SW480 (cell line): Measurements from ENCODE around the gene DCX.
A peak's percentile ranks its signal among the peaks of the same experiment; 100 is the strongest.

Experiments
- DNase-seq: peaks from one replicate; pipeline ENCODE4 v3.0.0-alpha.2; 2016; ENCODE audit warnings: low spot score

Gene DCX

DNA sequence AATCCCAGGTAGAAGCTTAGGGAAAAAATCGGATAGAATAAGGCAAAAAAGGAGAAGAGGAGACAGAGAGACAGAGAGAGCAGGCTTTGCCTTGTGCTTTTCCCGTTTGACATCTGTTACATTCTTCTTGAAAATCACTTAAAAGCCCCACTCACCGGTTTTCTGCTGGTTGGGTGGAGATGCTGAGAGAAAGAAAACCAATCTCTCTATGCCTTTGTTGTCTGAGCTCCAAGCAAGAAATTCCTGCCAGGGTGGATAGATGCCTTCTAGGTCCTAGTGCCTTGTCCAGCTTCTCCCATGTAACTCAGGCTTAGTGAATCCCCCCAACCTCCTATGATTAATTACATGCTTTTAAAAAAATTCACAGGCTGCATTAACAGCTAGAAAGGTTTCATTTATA, at the start of gene DCX:
DCX (minus strand) TSS at position 210 of the 400 bp plus-strand sequence. CDS start 1,794 bp downstream, outside the sequence.
- no peak for DNase-seq

DNA sequence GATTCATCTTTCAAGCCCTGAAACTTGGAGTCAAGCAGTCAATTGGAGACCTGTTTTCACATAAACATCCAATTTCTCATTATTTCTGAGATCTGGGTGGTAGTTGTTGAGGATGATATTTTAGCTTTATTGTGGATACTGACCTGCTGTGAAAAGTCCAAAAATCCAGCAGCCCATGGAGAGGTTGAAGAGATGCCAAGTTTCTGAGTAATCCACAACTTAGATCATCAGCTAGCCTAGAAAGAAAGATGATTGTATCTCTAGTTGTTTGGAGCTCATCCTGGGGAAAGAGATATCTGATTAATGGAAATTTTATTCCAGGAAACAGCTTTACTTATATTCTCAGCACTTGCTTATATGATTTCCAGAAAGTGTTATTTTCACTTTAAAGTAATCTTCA, 48.6 kb upstream of the DCX start:
- DNase-seq: no peak

DNA sequence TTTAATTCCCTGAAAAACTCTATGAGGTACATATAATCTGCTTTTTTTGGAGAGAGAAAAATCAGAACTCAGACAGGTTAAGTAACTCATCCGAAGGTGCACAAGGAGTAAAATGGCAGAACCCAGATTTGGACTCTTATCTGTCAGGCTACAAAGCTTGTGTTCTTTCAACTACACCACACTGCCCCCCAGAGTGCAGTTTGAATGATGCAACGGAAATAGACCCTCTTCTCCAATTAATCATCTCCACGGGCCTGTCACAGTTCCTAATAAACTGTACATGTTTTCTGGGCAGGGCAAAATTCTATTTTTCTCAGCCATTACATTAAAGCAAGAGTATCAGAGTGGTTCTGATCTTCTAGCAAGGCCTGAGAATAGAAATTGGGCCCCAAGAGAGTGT, 35.3 kb upstream of the DCX start:
- DNase-seq: peak; percentile 17

DNA sequence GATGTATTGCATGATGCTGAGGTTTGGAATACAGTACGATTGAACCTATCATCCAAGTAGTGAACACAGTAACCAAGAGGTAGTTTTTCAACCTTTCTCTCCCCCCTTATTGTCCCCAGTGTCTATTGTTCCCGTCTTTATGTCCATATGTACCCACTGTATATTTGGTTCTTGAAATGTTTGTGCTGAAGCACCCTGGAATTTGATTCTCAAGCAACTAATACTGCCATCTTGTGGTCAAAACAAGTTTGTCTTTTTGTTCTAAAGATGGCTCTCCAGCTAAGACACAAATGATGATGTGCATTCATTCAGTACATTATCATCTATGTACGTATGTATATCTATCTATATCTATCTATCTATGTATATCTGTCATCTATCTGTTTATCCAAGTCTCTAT, 33.5 kb upstream of the DCX start:
- DNase-seq: peak; percentile 36

DNA sequence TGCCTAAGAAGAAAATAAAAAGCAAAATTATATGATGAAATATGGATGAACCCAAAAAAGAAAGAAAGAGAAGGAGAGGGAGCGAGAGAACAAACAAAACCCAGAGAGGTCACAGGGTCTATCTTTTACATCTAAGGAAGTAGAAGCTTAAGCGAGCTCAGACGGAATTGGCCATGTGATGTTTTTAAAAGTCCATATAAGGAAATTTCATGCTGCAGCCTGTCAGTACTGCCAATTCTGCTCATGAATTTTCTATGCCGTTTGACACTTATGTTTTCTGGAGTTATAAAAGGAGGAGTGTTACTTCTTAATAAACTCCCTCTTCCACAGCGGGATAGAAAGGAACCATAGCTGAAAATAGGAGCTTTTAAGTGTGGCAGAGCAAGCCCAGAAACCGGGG, 32.9 kb upstream of the DCX start:
- DNase-seq: no peak

DNA sequence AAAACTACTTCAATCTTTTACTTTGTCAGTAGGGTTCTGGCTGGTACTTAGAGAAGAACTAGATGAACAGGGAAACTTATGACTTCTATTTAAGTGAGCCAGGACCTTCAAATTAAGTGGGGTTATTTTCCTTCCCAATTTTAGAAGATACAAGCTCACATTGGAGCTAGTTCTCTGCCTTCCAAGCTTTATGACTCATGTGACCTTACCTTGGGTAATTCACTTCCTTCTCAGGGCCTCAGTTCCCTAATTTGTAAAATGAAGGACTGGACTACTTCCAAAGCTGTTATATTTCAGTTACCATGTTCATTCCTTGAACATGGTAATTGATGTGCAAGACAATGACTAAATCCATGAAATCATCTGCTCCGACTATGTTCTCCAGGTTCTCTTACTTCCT, 32.0 kb upstream of the DCX start:
- DNase-seq: no peak

DNA sequence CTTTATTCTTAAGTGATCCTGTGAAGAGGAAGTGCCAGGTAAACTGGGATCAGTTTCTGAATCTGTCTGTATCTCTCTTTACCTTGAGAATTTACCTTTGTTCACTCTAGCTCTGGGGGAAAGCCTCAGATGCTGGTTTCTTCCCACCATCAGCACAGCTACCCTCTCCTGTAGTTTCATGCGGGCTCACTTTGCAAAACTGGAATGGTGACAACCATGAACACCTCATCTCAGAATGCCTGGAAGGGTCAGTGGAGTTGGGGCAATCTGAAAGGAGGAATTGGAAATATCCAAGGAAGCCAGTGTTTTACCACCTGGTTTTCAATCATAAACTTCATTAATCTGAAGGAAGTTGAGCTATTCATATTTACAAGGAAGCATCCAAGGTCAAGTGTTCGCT, 30.8 kb upstream of the DCX start:
- no peak for DNase-seq

DNA sequence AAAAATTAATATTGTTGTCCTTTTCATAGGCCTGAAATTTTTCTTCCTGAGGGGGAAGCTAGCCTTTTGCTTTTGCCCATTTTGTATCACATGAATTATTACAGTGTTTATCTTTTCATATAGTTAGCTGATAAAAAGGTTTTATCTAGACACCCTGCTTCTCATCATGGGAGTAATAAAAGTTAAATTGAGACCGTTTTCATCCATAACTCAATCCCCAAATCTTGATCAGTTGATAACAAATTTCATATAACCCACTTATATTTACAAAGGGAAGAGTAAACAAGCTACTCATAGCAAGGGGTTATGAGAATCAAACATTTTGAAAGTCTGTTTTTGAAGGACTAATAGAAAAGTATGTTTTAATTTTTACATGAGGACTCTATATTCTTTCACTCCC, 23.5 kb upstream of the DCX start:
- DNase-seq: no peak

DNA sequence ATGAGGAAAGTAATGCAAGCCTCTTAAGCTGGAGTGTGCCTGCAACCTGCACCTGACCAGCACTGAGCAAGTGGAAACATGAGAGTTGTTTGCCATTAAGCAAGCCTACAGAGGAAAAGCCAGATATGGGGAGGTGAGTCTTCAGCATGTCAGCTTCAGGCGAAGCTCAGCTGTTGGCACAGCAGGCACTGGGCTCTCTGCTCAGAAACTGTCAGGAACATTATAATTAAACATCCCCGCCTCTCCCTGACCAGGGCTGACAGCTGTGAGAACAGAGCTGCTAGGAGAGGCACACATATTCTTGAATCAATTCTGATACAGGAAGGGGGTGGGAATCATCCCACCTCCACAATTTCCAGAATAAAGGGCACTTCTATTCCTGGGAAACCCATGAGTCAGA, 19.0 kb upstream of the DCX start:
- no peak for DNase-seq

DNA sequence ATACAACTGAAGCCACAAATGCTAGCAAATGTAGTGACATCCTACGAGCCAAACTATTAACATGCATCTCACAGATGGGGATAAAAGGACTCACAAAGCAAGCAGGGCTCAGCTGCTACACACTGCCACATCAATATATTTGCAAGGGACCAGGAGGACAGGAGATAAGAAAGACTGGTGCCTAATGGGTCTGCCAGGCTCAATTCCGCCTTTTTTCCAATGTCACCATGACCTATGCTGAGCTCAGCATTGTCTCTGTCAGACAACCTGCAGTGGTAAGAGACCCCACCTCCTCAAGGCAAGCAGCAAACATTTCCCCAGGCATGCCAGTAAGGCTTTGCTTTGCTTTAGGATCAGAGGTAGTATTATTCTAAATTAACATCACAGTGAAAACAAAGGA, 435 bp downstream of the DCX start:
- DNase-seq: no peak

DNA sequence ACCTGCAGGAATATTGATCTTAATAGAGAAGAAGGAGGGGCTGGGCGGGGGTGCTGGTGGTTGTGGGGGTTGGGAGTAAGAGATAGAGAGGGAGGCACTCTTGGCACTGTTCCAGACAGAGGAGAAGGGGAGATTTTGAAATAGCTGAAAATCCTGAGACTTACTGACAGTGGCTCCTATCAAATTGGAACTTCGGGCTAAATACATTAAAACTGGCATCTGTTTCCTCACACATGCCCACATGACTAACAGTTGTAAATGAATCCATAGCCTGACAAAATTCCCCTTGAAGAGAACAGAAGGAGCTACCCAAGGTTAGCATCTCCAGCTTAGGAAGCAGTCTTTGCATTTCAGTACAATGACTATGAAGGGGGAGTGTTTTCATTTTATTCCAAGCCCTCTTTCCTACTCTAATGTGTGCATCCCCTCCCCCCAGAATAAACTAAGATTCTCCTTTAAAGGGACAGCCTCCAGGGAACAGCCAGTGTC, 1.4 kb downstream of the DCX start:
- DNase-seq: no peak

DNA sequence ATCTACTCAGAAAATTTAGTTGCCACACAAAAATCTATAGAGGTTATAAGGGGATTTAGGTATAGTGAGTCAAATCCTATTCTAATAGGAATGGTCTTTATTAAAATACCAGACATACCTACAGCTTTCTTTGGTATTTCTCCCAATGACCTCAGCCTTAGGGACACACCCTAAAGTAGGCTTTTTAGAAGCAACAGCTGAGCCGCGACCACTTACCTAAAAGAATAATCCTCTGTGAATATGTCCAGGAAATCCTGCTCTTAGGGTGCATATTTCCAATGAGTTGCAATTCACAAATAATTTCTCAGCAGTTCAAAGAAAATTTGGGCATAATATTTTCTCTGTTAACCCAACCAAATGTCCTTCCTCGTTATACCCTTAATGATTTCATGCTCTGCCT, 2.7 kb downstream of the DCX start:
- no peak for DNase-seq

DNA sequence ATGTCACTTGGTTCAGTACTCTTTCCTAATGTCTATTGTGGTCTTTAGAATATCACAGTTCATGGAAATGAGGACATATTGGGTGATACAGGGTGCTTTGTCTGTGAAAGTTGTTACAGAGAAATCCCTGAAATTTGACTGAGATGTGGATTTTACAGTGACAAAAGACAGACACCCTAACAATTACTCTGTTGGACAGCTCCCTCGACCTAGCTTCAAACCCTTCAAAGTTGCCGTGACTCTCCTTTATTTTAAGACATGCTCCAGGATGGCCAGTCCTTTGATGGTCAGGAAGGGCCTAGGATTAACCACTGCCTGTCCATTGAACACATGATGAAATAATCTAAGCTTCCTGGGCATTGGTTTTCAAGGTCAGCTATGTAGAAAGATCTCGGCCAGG, 4.0 kb downstream of the DCX start:
- no peak for DNase-seq

DNA sequence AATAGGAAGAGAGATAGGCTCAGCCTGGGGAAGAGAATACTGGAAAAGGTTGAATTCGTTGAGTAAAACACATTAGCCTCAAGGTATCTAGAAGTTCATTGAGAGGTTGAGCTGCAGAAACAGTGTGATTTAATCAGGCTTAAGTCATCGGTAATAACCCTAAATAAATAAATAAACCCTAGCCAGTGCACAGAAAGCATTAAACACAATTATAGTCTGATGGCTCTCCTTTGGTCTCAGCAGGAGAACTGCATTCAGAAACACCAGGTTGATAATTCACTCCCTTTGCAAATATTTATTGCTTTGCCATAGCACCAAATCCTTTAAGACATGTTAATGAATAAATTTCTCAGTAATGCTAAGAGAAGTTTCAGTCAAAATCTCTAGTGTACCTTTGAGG, 9.6 kb downstream of the DCX start:
- no peak for DNase-seq

DNA sequence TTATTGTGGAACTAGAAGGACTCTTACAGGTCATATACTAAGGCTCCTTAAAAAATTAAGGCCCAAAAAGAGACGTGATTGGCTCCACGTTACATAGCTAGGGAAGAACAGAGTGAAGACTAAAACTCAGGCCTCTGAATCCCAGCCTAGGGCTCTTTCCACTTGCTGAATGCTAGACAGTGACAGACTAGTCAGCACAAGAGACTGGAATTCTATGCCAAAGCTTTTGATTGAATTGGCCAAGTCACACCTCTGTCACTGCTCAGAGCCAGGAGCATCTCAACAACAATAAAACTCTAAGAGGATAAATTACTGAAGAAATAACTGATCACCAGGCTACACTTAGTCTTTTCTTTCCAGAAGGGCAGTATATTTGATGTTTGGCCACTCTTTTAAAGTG, 16.8 kb downstream of the DCX start:
- no peak for DNase-seq

DNA sequence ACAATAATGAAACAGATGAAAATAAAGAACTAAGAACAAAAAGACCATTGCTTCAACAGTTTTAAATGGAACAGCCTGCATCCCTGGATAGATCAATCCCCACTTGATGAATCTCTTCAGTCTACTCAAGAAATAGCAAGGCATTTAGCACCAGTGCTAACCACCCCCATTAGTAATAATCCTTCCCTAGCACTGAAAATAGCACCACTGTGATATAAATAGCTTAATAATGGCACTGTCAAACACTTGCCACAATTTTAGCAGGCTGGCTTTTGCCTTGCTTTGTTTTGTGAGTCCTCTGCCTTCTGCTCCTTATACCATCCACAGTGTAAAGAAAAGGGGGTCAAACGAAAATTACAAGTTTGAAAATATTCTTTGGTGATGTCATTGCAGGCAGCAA, 17.4 kb downstream of the DCX start:
- DNase-seq: no peak

DNA sequence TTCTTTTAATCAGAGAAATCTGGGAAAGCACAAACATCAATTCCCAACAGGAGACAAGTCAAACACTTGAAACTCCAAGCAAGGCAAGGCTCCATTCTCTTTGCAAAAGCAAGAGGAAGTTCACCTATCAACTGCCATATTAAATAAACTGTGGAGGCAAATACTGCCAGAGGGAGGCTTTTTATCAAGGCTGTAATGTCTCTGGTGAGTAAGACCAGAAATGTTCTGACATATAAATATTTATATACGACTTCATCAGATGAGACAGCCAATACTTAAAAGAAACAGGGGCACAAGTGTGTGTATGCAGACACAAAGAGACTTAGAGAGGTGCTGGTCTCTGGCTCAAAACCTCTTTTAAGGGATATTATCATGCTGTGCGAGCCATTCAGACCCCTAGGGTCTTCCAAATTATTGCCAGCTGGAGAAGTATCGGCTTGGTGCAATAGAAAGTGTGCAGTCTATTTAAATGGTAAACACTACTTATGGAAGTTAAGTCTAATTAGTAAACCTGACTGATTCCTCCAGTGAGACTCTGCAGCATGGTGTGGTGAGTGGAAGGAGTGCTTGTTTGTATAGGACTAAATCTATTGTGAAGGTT, 24.4 kb downstream of the DCX start:
- DNase-seq: no peak

DNA sequence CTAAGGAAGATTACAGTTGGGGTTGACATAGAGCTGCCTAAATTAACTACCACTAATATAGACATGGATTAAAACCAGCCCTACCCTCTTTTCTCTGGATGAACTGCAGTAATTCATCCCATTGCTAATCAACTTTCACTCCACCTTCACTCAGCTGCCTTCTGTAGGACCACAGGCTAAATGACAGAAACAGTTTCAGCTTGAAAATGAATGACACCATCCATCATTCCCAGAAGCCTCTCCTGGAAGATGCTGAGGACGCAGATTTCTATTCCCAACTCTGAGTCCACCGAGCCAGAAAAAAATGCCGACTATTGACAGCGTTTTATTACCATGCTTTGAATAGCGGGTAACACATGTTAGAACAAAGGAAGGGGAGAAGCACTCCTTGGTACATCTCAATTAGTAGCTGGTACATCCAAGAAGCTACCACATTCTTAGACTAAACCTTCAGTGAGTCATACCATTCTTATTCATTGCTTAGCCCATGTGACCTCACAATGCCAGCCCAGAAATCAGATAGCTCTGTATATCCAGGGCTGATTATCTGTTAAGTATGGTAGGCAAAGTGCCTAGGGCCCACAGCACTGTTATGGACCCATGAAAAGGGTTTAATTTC, 25.3 kb downstream of the DCX start:
- DNase-seq: no peak

DNA sequence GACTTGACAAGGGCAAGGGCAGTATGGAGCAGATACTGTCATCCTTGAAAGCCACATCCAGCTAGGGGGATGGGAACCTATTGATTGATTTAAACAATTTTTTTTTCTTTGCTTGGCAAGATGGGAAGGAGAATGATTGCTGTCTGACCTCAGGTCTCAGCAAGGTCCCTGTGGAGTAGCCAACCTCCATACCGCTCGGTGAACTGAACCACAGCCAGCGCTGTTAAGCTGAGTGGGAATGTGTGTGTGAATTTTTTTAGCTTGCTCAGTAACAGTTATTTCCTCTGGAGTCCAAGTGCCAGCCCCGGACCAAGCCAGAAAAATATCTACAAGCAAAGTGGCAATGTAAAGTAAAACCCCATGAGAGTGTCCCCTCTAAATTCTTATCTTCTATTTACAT, 25.9 kb downstream of the DCX start:
- DNase-seq: no peak

DNA sequence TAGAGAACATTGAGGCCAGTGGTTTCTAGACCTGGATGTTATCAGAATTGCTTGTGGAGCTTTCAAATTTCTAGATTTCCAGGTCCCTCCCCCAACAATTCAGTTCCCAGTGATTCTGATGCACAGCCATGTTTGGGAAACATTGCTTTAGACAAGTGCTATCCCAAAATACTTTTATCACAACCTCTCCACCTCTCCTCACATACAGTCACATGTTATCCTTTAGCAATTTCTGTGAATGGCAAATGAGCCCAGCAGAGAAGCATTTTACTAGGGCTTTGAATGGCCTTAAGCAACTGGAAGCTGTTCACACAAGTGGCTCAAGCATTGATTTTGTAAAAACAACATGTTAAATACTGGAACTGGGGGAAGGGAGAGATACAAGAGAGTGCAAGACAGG, 29.7 kb downstream of the DCX start:
- no peak for DNase-seq

DNA sequence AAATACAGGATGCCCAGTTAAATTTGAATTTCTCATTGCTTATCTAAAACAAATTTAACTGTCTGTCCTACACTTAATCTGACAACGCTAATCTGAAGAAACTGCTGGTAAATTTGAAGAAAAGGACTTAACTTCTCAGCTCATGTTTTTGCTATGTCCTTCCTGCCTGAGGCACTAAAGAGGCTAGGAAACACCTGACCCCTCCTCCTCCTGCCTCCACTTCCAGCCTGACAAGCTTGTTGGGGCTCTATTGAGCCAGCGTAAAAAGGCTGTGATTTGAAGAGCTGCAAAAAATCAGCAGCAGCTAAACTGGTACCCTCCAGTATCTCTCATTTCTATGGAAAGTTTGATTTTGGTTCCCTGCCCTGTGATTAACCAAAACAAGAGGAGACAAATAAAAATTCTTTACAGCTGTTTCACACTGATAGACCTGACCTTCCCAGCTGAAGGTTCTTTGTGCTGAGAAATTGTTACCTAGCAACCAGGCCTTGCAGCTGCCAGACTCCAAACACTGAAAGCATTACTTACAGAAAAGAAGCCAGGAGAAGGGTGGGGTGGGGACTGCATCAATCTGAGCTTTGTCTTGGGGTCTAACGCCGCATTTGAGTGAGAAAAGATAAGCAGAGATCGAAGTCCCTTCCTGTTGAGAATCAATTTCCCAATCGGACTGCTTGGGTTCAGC, 35.0 kb downstream of the DCX start:
- DNase-seq: no peak

DNA sequence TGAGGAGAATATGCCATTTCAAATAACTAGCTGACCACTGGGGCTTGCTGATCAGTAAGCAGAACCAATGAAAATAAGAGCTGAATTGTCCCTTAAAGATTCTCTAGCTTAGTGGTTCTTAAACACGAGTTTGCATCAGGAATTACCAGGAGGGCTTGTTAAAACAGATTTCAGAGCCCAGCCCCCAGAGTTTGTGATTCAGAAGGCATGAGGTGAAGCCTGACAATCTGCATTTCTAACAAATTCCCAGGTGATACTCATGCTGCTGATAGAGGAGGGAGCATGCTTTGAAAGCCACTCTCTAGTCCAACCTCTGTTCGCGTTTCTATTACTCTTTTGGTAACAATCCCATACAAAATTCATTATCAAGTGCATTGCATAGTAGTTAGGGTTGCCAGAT, 35.5 kb downstream of the DCX start:
- no peak for DNase-seq

DNA sequence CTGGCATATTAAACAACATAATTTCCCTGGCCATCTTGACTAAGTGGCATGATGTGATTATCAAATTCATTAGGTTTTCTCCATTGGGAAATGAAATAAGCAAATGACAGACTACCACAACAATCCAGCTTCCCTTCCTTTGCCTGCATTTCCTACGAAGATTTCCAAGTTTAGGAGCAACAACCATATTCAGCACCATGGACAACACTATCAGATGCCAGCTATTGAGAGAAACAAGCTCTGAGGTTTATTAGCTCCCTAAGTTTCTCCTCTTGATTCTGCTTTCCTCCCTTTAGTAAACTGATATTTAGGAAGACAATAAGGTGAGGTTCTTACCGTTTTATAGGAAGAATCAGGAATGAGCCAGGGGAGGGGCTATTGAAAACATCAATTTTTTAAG, 36.2 kb downstream of the DCX start:
- peak; percentile 5 for DNase-seq

DNA sequence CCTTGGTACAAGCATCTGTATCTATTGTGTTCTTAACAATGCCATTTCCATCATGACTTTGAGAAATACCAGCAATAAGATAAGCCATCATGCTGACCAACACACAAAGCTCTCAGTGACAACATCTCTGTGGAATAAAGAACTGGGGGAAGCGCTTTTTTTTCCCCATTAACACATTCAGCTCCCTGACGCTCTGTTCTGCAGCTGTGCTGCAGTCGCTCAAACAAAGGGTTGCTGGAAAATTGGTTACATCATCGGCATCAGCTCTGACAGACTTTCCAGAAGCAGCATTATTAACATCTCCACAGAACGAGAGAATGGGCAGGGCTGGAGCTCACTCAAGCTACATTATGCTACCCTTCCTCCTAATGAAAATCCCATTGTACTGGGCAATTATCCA, 39.9 kb downstream of the DCX start:
- no peak for DNase-seq
